Measurements from ENCODE around the gene LUZP4. TPM values are rescaled to one million over a fixed set of nuclear protein-coding genes. Genes with fewer than 3 reads are reported as not detected.
A peak's percentile ranks its signal among the peaks of the same experiment; 100 is the strongest.
"Not testable (repeated sequence)": the region's sequence is repeated elsewhere in the genome, so short reads cannot be mapped to it uniquely, and the experiment has no call there.

LUZP4 gene
- total RNA-seq, 1 experiment from 2014 or later, result not detected

DNA sequence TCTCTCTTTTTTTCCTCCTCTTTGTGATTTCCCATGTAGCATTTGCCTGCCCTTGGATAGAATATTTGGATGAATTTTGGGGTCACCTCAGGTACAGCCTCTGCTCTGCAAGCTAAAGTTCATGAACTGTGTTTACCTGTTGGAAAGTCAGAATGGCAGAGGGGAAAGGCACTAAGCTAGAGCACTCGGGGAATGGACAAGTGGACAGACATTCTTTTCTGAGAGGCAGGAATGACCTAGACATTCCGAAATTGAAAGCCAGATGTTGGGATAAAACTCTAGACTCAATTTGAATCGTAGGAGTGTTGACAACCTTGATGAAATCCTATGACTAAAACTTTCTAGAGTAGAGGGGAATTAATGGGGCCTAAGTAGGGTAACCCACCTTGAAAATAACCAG is 56.1 kb downstream of the LUZP4 start:
- Histone ChIP-seq H3K9me3 (ENCODE audit: control insufficient read depth in 1 of 2, insufficient read depth in 1 of 2, low read depth in 1 of 2, low read length in 2 of 2) (no peaks in the 10 kb centered on the region), H2AFZ (ENCODE audit: low read depth, low read length, poor library complexity, severe bottlenecking) (no peak overlapping the region), H3K27me3 (ENCODE audit: insufficient read depth, low read length) (no peaks in the 10 kb centered on the region), H3K79me2 (ENCODE audit: insufficient read depth, low read length) (no peaks in the 10 kb centered on the region), H4K20me1 (ENCODE audit: insufficient read depth) (no peaks in the 10 kb centered on the region), H3K9ac (ENCODE audit: low read length) (no peak overlapping the region), H3K27ac (ENCODE audit: low read depth, low read length) (no peak overlapping the region), H3K4me3 (replicated peaks in 1 of 2; ENCODE audit: low read depth in 1 of 2, low read length in 2 of 2) (no peak overlapping the region), H3K4me1 (ENCODE audit: control insufficient read depth in 1 of 2, insufficient read depth in 2 of 2, low read length in 2 of 2) (peaks cover 5 to 9% of the 10 kb centered on the region in 2 experiments; a peak in 3 of 4 replicates), H3K9me2 (ENCODE audit: insufficient read depth) (no peaks in the 10 kb centered on the region), H3K36me3 (ENCODE audit: control insufficient read depth in 1 of 2, insufficient read depth in 2 of 2, low read length in 2 of 2) (no peaks in the 10 kb centered on the region), H3K4me2 (ENCODE audit: low read length) (peak overlapping the region; percentile 42)
- TF ChIP-seq CBX3 (IDR thresholded peaks at IDR 0.05; ENCODE audit: low read depth), result no peak
- TF ChIP-seq, protein P1, sequence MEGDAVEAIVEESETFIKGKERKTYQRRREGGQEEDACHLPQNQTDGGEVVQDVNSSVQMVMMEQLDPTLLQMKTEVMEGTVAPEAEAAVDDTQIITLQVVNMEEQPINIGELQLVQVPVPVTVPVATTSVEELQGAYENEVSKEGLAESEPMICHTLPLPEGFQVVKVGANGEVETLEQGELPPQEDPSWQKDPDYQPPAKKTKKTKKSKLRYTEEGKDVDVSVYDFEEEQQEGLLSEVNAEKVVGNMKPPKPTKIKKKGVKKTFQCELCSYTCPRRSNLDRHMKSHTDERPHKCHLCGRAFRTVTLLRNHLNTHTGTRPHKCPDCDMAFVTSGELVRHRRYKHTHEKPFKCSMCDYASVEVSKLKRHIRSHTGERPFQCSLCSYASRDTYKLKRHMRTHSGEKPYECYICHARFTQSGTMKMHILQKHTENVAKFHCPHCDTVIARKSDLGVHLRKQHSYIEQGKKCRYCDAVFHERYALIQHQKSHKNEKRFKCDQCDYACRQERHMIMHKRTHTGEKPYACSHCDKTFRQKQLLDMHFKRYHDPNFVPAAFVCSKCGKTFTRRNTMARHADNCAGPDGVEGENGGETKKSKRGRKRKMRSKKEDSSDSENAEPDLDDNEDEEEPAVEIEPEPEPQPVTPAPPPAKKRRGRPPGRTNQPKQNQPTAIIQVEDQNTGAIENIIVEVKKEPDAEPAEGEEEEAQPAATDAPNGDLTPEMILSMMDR (IDR thresholded peaks at IDR 0.05 in 2 of 3, conservative IDR thresholded peaks at IDR 0.05 in 1 of 3; ENCODE audit: borderline replicate concordance in 1 of 3, insufficient read depth in 1 of 3, low read depth in 2 of 3, low read length in 2 of 3), result no peak
- TF ChIP-seq, protein P2, sequence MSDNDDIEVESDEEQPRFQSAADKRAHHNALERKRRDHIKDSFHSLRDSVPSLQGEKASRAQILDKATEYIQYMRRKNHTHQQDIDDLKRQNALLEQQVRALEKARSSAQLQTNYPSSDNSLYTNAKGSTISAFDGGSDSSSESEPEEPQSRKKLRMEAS (IDR thresholded peaks at IDR 0.05), result no peak
- TF ChIP-seq, protein P3, sequence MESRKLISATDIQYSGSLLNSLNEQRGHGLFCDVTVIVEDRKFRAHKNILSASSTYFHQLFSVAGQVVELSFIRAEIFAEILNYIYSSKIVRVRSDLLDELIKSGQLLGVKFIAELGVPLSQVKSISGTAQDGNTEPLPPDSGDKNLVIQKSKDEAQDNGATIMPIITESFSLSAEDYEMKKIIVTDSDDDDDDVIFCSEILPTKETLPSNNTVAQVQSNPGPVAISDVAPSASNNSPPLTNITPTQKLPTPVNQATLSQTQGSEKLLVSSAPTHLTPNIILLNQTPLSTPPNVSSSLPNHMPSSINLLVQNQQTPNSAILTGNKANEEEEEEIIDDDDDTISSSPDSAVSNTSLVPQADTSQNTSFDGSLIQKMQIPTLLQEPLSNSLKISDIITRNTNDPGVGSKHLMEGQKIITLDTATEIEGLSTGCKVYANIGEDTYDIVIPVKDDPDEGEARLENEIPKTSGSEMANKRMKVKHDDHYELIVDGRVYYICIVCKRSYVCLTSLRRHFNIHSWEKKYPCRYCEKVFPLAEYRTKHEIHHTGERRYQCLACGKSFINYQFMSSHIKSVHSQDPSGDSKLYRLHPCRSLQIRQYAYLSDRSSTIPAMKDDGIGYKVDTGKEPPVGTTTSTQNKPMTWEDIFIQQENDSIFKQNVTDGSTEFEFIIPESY (IDR thresholded peaks at IDR 0.05; ENCODE audit: extremely low read depth, insufficient replicate concordance, low read length), result no peak
- no peak for TF ChIP-seq POLR2A (IDR thresholded peaks at IDR 0.05; ENCODE audit: borderline replicate concordance, extremely low read depth, insufficient read depth, insufficient read length)
- no peak for TF ChIP-seq EZH2phosphoT487 (IDR thresholded peaks at IDR 0.05; ENCODE audit: borderline replicate concordance)
- CTCF ChIA-PET, result no interaction called here
- DNase-seq (ENCODE audit: low read depth, low spot score), result no peak
- no TSS peak for BruUV-seq (replicated peaks)
- intact Hi-C loops (cut with micrococcal nuclease), result no loop called here
- POLR2A ChIA-PET, result no interaction called here
- ATAC-seq, result no peak
- RAD21 ChIA-PET (ENCODE audit: low non-redundant PET in 1 of 2, low total read pairs in 2 of 2, uncharacterized antibody in 2 of 2, unreplicated experiment in 2 of 2), result no interaction called here

DNA sequence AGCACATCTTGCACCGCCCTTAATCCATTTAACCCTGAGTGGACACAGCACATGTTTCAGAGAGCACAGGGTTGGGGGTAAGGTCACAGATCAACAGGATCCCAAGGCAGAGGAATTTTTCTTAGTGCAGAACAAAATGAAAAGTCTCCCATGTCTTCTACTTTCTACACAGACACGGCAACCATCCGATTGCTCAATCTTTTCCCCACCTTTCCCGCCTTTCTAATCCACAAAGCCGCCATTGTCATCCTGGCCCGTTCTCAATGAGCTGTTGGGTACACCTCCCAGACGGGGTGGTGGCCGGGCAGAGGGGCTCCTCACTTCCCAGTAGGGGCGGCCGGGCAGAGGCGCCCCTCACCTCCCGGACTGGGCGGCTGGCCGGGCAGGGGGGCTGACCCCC is 57.2 kb downstream of the LUZP4 start:
- ATAC-seq; H3K4me2 ChIP-seq (ENCODE audit: low read length); H3K4me3 ChIP-seq (replicated peaks in 1 of 2; ENCODE audit: low read depth in 1 of 2, low read length in 2 of 2); DNase-seq (ENCODE audit: low read depth, low spot score); BruUV-seq (replicated peaks); H3K36me3 ChIP-seq (ENCODE audit: control insufficient read depth in 1 of 2, insufficient read depth in 2 of 2, low read length in 2 of 2); H2AFZ ChIP-seq (ENCODE audit: low read depth, low read length, poor library complexity, severe bottlenecking); H3K4me1 ChIP-seq (ENCODE audit: control insufficient read depth in 1 of 2, insufficient read depth in 2 of 2, low read length in 2 of 2); H3K9me2 ChIP-seq (ENCODE audit: insufficient read depth); POLR2A ChIA-PET; H3K9ac ChIP-seq (ENCODE audit: low read length); intact Hi-C loops (cut with micrococcal nuclease); CTCF ChIA-PET; H3K9me3 ChIP-seq (ENCODE audit: control insufficient read depth in 1 of 2, insufficient read depth in 1 of 2, low read depth in 1 of 2, low read length in 2 of 2); H3K79me2 ChIP-seq (ENCODE audit: insufficient read depth, low read length); H3K27me3 ChIP-seq (ENCODE audit: insufficient read depth, low read length); H3K27ac ChIP-seq (ENCODE audit: low read depth, low read length); RAD21 ChIA-PET (ENCODE audit: low non-redundant PET in 1 of 2, low total read pairs in 2 of 2, uncharacterized antibody in 2 of 2, unreplicated experiment in 2 of 2); H4K20me1 ChIP-seq (ENCODE audit: insufficient read depth): not testable (repeated sequence)

All from HCT116 (cell line).